ENCODE results near the gene OR51E2. TPM values are rescaled to one million over a fixed set of nuclear protein-coding genes. Genes with fewer than 3 reads are reported as not detected.
A peak's percentile ranks its signal among the peaks of the same experiment; 100 is the strongest.

Gene OR51E2
- polyA plus RNA-seq, 4 donors, result 0.65 to 0.82 (median 0.70) TPM

GRCh38 chr11:4664786-4665185 lies 32.9 kb downstream of the OR51E2 start:
- DNase-seq (ENCODE audit: low read depth in 4 of 4, low spot score in 2 of 4), result no peak

DNA sequence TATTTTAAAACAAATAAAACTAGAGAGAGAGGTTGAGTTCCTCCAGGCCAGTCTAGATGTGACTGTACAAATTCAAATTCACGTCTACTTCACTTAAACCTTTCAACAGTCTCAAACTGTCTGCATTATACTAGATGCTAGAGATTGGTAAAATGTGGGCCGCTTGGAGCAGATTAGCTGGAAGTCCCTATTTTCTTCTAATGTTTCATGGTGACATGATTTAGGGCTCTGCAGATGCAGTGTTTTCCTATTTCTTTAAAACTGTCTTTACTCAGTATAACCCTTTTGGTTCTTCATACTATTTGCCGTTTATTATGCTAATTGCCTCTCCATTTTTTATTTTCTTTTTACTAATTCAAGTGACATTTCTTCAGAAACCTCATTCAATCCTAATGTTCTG lies 33.5 kb downstream of the OR51E2 start:
- DNase-seq (ENCODE audit: low read depth in 4 of 4, low spot score in 2 of 4), result no peak

DNA sequence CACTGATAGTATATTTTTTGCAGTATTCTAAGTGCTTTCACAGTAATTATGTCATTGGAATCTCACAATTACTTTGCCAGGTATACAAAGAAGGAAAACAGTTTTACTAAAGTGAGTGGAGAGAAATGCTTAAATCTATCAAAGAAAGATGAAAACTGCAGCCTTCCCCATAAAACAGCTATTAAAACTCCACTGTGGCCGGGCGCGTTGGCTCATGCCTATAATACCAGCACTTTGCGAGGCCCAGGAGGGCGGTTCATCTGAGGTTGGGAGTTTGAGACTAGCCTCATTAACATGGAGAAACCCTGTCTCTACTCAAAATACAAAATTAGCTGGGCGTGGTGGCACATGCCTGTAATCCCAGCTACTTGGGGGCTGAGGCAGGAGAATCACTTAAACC lies 34.8 kb downstream of the OR51E2 start:
- no peak for DNase-seq (ENCODE audit: low read depth in 4 of 4, low spot score in 2 of 4)

- no peak for DNase-seq (ENCODE audit: low read depth in 4 of 4, low spot score in 2 of 4)
Measured at GRCh38 chr11:4658629-4659445, 38.8 kb downstream of the OR51E2 start.

GRCh38 chr11:4654635-4655369 lies 42.9 kb downstream of the OR51E2 start:
- no peak for DNase-seq (ENCODE audit: low read depth in 4 of 4, low spot score in 2 of 4)

DNA sequence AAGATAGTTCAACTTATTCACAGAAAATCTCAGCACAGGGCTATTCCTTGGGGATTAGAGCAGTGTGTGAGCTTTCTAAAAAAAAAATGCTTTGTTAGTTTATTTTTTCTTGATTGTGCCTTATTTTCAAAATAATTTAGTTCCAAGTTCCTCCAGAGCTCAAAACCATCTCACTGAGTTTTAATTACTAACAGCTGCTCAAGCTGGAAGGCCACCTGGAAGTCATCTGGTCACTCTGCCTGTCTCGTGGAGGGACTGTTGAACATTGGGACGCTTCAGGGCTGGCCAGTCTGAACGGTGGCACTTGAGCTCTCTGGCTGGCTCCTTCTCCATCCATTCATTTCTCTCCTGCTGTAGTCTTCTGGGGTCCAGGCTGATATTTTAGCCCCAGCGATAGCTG lies 49.9 kb downstream of the OR51E2 start:
- DNase-seq (ENCODE audit: low read depth in 4 of 4, low spot score in 2 of 4), result no peak

GRCh38 chr11:4645974-4646373 lies 51.7 kb downstream of the OR51E2 start:
- DNase-seq (ENCODE audit: low read depth in 4 of 4, low spot score in 2 of 4), result no peak

GRCh38 chr11:4644233-4644632 lies 53.4 kb downstream of the OR51E2 start:
- DNase-seq (ENCODE audit: low read depth in 4 of 4, low spot score in 2 of 4), result no peak

- DNase-seq (ENCODE audit: low read depth in 4 of 4, low spot score in 2 of 4), result no peak
Measured at GRCh38 chr11:4643682-4644081, 54.0 kb downstream of the OR51E2 start, which contains the start of gene OR51E1. Gene OR51E1, plus strand, starts transcription at chr11:4643982. Its CDS starts 8,545 bp downstream, at chr11:4652527.

DNA sequence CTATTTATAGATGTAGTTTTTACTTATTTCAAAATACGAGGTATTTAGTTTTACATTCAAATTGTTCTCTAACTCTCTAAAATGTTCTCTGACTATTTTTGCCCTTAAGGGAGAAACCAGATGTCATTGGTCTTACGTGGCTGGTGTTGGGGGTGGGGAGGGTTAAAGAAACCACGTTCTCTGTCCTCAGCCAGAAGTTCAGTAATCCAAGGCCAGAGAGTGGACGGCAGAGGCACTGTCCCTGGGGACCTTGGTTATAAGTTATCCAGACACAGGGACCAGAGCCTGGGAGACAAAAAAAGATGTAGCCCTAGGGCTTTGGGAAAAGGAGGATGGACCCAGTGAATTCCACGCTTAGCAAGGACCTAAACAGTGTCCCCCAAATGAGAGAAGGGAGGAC lies 54.6 kb downstream of the OR51E2 start:
- no peak for DNase-seq (ENCODE audit: low read depth in 4 of 4, low spot score in 2 of 4)

- no peak for DNase-seq (ENCODE audit: low read depth in 4 of 4, low spot score in 2 of 4)
Measured at GRCh38 chr11:4642043-4642442, 55.6 kb downstream of the OR51E2 start.

DNA sequence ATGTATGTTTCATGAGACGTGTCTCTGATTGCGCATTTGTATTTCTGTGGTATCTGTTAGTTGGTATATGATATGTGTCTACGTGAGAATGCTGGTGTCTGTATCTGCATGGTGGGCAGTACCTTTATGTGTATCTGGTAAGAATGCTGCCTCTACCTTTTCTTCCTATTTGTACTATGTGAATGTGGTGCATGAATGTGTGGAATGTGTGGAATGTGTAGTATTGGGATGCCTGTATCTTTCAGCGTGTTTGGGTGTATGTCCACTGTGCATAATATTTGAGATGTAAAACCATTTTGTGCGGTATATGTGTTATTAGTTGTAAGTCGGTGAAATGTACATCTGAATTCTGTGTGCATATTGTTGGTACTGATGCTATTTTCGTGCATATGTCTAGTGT lies 56.2 kb downstream of the OR51E2 start:
- no peak for DNase-seq (ENCODE audit: low read depth in 4 of 4, low spot score in 2 of 4)

GRCh38 chr11:4639931-4640330 lies 57.7 kb downstream of the OR51E2 start:
- no peak for DNase-seq (ENCODE audit: low read depth in 4 of 4, low spot score in 2 of 4)

- no peak for DNase-seq (ENCODE audit: low read depth in 4 of 4, low spot score in 2 of 4)
Measured at GRCh38 chr11:4637662-4638047, 60.0 kb downstream of the OR51E2 start.

DNA sequence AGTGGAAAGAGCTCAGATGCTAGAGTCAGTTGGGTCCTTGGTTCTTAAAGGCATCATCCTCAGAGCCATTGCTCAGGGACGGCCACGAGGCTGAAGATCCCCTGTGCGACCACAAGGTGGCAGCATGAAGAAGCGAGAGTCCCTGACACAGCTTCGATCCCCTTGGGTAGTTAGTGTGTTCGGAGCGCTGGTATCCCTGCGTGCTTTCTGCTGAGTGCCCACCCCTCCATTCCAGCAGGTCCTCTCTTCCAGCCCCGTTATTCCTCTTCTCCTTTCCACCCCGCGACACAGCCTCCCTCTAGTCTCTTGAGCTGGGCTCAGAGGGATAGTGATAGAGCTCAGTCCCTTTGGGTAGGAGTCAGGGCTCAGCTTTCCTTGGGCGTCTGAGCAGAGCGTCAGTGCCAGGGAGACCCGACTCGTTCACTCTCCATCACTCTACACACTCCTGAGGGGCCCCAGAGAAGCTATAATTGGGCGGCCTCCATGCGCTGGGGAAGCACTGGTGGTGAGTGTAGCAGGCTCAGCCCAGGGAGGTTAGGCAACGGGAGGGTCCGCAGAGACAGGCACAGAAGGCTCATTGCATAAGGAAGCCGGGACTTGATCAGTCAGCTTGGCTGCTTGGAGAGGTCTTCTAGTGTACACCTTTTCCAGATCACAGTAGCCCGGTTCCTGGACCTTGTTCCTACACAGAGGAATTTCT lies 60.5 kb downstream of the OR51E2 start, which contains the start of gene OR51D1:
Gene OR51D1, plus strand, starts transcription at position 516 of the 700 bp plus-strand sequence. CDS start 2,314 bp downstream, outside the sequence.
- DNase-seq (ENCODE audit: low read depth in 4 of 4, low spot score in 2 of 4), result peak in 3 of 4 donors; percentile 60 to 75 (median 69)

DNA sequence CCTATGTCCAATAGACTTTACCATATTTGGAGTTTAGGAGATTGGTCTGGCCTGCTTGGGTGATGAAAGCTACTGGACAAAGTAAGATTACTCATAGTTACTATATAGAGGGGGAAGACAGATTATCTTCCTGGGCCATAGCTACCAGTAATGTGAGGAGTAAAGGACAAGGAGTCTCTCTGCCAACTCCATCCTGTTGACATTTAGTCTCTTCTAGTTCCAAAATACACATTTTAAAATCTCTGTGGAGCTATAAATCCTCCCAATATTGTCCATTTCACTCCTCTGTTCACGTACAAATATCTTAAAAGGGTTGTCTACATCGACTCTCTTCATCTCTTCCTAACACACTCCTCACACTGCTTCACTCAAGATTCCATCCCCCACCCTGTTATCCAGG lies 61.5 kb downstream of the OR51E2 start:
- DNase-seq (ENCODE audit: low read depth in 4 of 4, low spot score in 2 of 4), result no peak

Other genes with a start within 250 kb of the OR51E2 start
- not detected for gene OR52K2, start 248.6 kb downstream of the OR51E2 start, polyA plus RNA-seq (ENCODE audit: insufficient read length in 4 of 4)
- under 1 TPM; 0.06 to 0.32 (median 0.19) TPM for gene OR52K1, start 215.2 kb downstream of the OR51E2 start, polyA plus RNA-seq (ENCODE audit: insufficient read length in 4 of 4)
- gene OR52M1, start 152.7 kb downstream of the OR51E2 start, polyA plus RNA-seq (ENCODE audit: insufficient read length in 4 of 4), result not detected
- not detected for gene OR52I2, start 116.1 kb downstream of the OR51E2 start, polyA plus RNA-seq (ENCODE audit: insufficient read length in 4 of 4)
- gene OR52I1, start 103.8 kb downstream of the OR51E2 start, polyA plus RNA-seq (ENCODE audit: insufficient read length in 4 of 4), result under 1 TPM in 2 of 4 donors, not detected in 2; 0.03 to 0.09 TPM
- gene TRIM68, start 89.6 kb downstream of the OR51E2 start, polyA plus RNA-seq (ENCODE audit: insufficient read length in 4 of 4), result 10 to 100 TPM; 19.7 to 25.3 (median 22.9) TPM
- not detected for gene OR51D1, start 60.4 kb downstream of the OR51E2 start, polyA plus RNA-seq (ENCODE audit: insufficient read length in 4 of 4)
- gene OR51E1, start 53.9 kb downstream of the OR51E2 start, polyA plus RNA-seq (ENCODE audit: insufficient read length in 4 of 4), result 1 to 10 TPM; 1.5 to 1.9 (median 1.7) TPM
- gene MMP26, start 6.9 kb upstream of the OR51E2 start, polyA plus RNA-seq (ENCODE audit: insufficient read length in 4 of 4), result under 1 TPM in 3 of 4 donors, not detected in 1; 0.25 to 0.65 (median 0.43) TPM
- gene OR51F1, start 72.1 kb upstream of the OR51E2 start, polyA plus RNA-seq (ENCODE audit: insufficient read length in 4 of 4), result not detected
- not detected for gene OR52R1, start 106.5 kb upstream of the OR51E2 start, polyA plus RNA-seq (ENCODE audit: insufficient read length in 4 of 4)
- gene OR51F2, start 123.5 kb upstream of the OR51E2 start, polyA plus RNA-seq (ENCODE audit: insufficient read length in 4 of 4), result not detected
- not detected for gene OR51S1, start 151.4 kb upstream of the OR51E2 start, polyA plus RNA-seq (ENCODE audit: insufficient read length in 4 of 4)
- not detected for gene OR51T1, start 184.0 kb upstream of the OR51E2 start, polyA plus RNA-seq (ENCODE audit: insufficient read length in 4 of 4)
- not detected for gene OR51A7, start 205.9 kb upstream of the OR51E2 start, polyA plus RNA-seq (ENCODE audit: insufficient read length in 4 of 4)
- gene OR51G2, start 221.5 kb upstream of the OR51E2 start, polyA plus RNA-seq (ENCODE audit: insufficient read length in 4 of 4), result not detected
- not detected for gene OR51G1, start 226.5 kb upstream of the OR51E2 start, polyA plus RNA-seq (ENCODE audit: insufficient read length in 4 of 4)
- under 1 TPM in 1 of 4 donors, not detected in 3; 0.05 TPM for gene OR51A4, start 249.8 kb upstream of the OR51E2 start, polyA plus RNA-seq (ENCODE audit: insufficient read length in 4 of 4)

All from left renal cortex interstitium (tissue), 4 donors.